KOPT-K1 (cell line): ENCODE measurements around the gene PNPLA5.

ENCODE experiments used
- H3K27ac ChIP-seq: fragments of 200-600 bp; sonication (generic); 2 replicates; pipeline ENCODE4 v1.5.1; 2016; ENCODE audit warnings: antibody characterized with exemption, mild to moderate bottlenecking, low read depth, low read length; ENCODE audit not compliant: poor library complexity, severe bottlenecking
- H3K36me3 ChIP-seq: fragments of 200-600 bp; sonication (generic); 2 replicates; pipeline ENCODE4 v1.5.1; 2017; ENCODE audit warnings: antibody characterized with exemption, mild to moderate bottlenecking, low read length, moderate library complexity; ENCODE audit not compliant: insufficient read depth
- H3K9me3 ChIP-seq: fragments of 200-600 bp; sonication (generic); 2 replicates; pipeline ENCODE4 v1.5.1; 2017; ENCODE audit warnings: antibody characterized with exemption, low read length, mild to moderate bottlenecking; ENCODE audit not compliant: insufficient read depth, poor library complexity, severe bottlenecking

The PNPLA5 gene

DNA sequence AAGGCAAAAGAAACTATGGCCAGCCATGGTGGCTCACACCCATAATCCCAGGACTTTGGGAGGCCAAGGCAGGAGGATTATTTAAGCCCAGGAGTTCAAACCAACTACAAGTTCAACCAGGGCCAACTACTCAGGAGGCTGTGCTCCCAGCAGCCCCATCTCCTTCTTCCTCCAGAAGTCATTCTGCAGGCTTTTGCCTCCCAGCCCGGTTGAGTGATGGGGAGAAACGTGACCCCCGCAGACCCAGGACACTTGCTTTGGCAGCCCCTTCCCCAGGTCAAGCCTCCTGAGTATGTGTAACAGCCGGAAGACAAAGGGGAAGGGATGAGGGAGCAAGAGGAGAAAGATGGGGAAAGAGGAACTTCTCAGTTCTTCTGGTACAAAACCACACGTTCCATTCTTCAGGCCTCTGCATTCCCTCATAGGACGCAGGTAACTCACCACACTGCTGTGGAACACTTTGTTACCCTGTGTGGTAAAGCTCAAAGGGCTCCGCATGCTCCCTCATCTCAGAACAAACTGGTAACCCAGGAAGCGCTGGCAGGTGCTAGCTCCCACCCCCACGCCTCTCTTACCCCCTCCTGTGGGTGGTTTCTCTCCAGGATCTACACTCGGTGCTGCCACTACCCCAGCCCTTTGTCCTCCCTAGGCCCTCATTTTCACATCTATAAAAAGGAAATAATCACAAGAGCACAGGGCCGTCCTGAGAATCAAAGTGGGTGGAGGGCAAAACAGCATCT, 33.5 kb downstream of the PNPLA5 start:
- Histone ChIP-seq H3K36me3 (no peaks in the 10 kb centered on the region), H3K9me3 (peaks cover 10% of the 10 kb centered on the region), H3K27ac (no peak overlapping the region)

DNA sequence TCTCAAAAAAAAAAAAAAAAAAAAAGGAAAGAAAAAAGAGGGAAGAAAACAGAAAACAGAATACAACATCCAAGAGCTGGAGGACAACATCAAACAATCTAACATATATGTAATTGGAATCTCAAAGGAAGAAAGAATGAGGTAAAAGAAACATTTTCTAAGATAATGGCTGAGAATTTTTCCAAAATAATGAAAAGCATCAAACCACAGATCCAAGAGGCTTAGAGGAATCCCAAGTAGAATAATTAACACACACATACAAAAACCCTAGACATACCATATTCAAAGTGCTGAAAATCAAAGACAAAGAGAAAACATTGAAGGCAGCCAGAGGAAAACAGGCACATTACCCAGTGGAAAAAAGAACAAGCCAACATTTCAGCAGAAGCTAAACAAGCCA, 34.4 kb downstream of the PNPLA5 start:
- H3K27ac ChIP-seq = no peak overlapping the region
- H3K9me3 ChIP-seq = peaks cover 10% of the 10 kb centered on the region
- H3K36me3 ChIP-seq = no peaks in the 10 kb centered on the region

DNA sequence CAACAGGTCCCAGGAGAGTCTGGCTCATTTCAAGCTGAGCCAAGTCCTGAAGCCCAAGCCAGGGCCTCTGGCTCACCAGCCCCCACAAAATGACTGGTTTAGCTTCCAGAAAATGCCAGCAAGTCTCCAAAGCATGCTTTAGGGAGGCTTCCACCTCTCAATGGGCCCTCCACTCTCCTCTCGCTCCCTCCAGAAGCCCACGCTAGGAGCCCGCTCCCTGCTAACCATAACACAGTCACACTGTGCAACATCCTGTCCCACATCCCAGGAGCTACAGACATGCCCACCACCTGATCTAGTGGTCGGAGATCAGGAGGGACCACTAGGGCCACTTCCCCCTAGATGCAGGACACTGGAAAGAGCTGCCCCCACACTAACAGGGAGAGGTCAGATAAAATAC, 36.4 kb downstream of the PNPLA5 start:
- H3K27ac ChIP-seq = no peak overlapping the region
- peaks cover 10% of the 10 kb centered on the region for H3K9me3 ChIP-seq
- no peaks in the 10 kb centered on the region for H3K36me3 ChIP-seq

DNA sequence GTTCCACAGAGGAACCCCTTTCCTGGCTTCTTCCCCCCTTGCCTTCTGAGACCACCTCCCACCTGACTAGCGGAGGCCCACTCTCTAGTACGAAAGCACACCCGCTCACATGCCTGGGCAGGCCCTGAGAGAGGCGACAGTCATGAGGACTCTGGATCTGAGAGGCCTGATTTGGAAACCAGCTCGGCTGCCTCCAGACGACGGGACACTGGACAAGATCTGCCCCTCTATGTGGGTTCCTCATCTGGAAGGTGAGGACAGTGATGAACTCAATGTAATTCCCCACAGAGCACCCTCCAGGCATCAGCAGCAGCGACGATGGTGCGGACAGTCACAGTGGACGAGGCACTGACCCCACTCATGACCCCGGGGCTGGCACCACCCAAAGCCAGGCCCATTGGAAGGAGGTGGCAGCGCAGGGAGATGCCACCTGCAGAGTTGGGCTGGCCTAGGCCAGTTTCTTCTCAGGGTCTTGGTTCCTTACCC, 37.0 kb downstream of the PNPLA5 start:
- H3K9me3 ChIP-seq = peaks cover 10% of the 10 kb centered on the region
- H3K27ac ChIP-seq = no peak overlapping the region
- H3K36me3 ChIP-seq = no peaks in the 10 kb centered on the region

DNA sequence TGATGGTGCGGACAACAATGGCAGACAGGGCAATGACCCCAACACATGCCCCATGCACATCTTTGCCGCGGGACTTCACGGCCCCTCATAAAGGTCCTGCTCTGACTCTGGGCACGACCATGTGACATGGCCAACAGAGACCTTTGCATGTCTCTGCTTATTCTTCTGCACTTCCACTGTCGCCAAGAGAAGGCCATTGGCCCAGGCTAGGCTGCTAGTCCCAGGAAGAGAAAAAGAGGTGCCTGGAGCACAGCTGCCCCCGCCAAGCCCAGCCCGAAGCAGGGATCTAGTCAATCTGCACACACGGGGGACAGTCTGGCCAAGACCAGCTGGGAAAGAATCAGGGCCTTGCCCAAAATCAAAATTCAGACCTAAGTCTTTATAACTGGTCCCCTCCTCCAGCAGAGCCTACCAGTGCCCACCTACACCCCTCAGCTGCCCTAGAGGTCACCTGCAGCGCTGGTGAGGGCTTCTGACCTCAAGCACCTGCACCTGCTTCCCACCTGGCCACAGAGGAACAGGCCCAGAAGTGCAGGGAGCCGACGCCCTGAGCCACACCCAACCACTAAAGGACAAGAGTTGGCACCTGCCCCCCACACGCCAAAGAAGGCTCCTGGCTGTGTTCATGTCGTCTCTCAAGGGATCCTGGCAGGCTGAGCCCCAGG, 37.6 kb downstream of the PNPLA5 start:
- Histone ChIP-seq H3K27ac (no peak overlapping the region), H3K36me3 (no peaks in the 10 kb centered on the region), H3K9me3 (peaks cover 10% of the 10 kb centered on the region)

DNA sequence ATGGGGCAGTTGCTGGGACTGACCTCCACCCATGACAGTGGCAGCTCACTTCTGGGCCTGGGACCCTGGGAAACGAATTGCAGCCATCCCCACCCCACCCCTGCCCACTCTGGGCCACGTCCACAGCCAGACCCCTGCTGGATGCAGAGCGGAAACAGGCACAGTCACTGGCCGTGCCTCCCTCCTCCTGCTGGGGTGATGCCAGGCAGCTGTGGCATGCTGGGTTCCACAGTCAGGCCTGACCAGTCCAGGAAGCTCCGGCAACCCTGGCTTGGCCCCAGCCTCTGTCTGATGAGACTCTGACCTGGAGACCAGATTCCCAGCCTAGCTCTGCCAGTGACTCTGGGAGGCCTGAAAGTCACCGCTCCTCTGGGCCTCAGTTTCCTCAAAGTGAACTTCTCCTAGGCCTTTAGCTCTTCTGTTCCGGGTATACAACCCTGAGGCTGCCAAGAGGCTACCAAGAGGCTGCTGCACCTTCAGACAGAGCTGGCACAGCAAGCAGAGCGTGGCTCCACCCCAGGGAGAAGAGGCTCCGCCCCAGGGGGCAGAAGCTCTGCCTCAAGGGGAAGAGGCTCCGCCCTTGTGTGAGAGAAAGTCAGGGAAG, 38.4 kb downstream of the PNPLA5 start:
- H3K9me3 ChIP-seq = peaks cover 10% of the 10 kb centered on the region
- no peak overlapping the region for H3K27ac ChIP-seq
- no peaks in the 10 kb centered on the region for H3K36me3 ChIP-seq

DNA sequence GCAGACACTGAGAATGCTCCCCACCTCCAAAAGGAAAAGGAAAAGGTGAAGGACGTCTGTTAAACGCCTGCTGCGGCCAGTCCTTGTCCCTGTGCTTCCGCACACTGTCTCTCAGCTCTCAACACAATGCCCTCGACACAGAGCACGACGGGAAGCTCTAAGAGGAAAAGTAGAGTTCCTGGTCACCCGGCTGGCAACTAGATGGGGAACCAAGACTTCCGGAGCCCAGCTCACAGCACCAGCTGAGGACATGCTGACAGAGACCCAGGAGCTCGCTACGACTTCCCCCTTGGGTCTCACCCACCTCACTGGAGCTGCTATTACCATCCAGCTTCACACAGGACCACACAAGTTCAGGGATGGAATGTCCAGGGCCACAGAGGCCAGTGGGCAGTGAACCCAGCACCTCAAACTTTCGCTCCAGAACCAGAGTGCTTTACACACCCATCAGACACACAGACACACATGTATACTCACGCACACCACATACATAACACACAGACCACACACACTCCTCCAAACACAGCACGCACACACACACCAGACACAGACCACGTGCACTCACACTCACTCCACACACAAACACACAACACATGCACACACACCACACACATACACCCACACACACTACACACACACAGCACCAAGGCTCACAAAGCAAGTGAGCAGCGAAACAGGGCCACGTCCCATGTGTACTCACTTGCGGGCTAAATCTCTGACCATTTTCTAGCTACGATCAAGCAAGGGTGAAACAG, 39.1 kb downstream of the PNPLA5 start:
- H3K9me3 ChIP-seq = peaks cover 10% of the 10 kb centered on the region
- no peak overlapping the region for H3K27ac ChIP-seq
- H3K36me3 ChIP-seq = no peaks in the 10 kb centered on the region

DNA sequence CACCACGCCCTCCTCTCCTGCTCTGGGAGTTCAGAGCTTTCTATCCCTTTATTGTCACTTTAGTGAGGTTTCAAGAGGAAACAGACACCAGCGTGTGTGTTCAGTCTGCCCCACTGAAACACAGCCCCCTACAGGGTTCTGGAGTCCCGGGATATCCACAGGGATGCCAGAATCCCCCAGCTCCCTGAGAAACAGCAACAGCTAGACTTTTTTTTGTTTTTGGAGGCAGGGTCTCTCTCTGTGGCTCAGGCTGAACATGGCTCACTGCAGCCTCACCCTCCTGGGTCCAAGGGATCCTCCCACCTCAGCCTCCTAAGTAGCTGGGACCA, 39.9 kb downstream of the PNPLA5 start:
- no peaks in the 10 kb centered on the region for H3K36me3 ChIP-seq
- H3K9me3 ChIP-seq = peaks cover 7% of the 10 kb centered on the region
- no peak overlapping the region for H3K27ac ChIP-seq

DNA sequence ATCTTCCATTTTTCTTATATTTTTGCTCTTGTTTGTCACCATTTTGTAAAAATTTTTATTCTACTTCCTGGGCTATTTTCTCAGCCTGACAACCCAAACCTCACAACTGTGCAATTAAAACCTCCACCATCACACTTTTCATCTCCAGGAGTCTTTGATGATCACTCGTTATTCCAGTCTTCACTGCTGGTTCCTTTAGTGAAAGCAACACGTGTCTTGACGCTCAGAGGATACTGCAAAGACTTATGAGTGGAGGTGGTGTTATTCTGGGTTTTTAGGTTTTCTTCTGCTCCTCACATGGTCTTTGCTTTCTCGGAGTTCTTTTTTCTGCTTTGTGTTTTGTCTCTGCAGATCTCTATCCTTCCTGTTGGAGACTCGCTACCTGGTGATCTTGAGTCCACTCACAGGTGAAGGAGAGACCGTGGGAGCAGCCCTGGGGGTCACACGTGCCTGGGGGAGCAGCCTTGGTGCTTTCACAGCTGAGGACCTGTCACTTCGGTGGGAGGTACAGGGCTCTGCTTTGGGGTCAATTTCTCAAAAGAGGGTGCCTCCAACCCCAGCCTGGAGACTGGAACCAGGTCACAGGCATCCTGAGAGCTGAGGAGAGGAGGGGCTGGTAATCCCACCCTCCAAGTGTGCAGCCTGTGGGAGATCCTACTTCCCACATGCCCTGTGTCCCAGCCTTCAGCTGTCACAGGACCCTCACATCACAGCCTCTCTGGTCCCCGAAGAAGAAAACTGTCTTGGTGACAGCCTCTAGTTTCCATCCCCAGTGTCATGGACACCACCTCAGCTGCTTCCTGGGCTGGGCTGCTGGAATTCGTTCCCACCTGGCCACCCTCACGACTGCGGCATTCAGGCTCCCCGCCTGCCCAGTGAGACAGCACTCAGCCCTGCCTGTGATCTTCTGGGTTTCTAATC, 40.5 kb downstream of the PNPLA5 start:
- peaks cover under 1% of the 10 kb centered on the region for H3K9me3 ChIP-seq
- no peaks in the 10 kb centered on the region for H3K36me3 ChIP-seq
- no peak overlapping the region for H3K27ac ChIP-seq

DNA sequence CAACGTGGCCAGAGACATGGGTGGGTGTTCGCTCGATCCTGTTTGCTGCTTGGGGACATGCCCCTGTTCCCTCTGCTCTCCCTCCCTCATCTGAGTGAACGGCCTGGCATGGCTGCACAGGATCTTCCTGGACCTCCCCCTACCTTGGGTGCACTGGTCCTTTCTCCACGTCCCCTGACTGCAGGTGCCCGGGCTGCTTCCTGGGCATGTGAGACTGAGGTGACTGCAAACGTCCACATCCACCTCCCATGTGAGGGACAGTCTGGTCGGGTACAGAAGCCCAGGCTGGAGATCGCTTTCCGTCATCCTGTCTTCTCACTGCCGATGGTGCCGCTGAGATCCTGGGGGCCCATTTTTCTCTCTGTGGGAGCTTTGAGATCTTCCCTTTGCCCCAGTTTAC, 41.3 kb downstream of the PNPLA5 start:
- Histone ChIP-seq H3K27ac (no peak overlapping the region), H3K9me3 (no peaks in the 10 kb centered on the region), H3K36me3 (no peaks in the 10 kb centered on the region)

DNA sequence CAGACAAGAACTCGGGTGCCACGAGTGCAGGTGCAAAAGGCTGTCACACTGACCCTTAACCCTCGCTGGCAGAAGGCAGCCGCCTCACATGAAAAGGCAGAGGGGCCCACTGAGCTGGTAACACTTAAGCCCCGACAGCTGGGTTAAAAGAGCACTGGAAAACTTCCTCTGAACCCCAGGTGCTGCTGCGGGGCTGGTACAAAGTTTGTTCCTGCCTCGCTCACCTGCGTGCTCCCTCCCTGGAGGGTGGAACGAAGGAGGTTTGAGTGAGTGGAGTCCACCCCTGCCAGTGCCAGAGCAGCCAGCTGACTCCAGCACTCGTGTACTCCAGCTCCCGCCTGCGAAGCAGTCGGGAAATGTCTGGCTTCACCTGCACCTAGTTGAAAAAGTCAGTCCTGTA, 42.1 kb downstream of the PNPLA5 start:
- Histone ChIP-seq H3K9me3 (no peaks in the 10 kb centered on the region), H3K36me3 (no peaks in the 10 kb centered on the region), H3K27ac (no peak overlapping the region)

DNA sequence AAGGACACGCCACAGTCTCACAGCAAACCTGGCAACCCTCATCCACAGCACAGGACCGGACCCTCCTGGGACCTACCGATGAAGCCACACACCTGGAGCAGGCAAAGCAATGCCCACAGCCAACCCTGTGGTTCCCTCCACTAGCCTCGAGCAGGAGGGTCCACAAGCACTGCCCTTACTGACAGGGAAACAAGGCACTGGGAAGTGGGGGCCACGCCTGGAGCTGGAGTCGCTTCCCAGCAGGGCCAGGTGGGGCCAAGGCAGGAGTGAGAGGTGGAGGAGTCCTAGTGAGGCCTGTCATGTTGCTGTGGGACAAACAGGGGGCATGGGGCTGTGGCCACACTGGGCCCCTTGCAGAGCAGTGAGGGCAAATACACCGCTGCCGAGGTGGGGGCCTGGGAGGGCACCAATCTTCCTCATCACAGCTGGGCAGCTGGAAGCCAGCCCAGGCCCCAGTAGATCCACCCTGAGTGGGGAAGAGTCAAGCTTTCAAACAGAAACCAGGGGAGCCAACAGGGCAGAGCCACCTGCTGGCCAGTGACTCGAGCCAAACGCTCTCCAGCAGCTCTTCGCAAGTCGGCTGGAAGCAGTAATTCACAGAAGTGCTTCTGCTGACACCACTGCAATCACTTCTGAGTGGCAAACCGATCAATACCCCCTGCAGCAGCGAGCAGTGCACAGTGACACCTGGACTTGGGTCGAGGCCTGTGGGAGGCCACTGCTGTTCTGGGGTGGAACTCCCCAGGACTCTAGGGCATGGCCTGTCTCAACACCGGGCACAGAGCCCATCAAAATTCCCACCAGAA, 43.2 kb downstream of the PNPLA5 start:
- Histone ChIP-seq H3K36me3 (no peaks in the 10 kb centered on the region), H3K27ac (no peak overlapping the region), H3K9me3 (no peaks in the 10 kb centered on the region)

DNA sequence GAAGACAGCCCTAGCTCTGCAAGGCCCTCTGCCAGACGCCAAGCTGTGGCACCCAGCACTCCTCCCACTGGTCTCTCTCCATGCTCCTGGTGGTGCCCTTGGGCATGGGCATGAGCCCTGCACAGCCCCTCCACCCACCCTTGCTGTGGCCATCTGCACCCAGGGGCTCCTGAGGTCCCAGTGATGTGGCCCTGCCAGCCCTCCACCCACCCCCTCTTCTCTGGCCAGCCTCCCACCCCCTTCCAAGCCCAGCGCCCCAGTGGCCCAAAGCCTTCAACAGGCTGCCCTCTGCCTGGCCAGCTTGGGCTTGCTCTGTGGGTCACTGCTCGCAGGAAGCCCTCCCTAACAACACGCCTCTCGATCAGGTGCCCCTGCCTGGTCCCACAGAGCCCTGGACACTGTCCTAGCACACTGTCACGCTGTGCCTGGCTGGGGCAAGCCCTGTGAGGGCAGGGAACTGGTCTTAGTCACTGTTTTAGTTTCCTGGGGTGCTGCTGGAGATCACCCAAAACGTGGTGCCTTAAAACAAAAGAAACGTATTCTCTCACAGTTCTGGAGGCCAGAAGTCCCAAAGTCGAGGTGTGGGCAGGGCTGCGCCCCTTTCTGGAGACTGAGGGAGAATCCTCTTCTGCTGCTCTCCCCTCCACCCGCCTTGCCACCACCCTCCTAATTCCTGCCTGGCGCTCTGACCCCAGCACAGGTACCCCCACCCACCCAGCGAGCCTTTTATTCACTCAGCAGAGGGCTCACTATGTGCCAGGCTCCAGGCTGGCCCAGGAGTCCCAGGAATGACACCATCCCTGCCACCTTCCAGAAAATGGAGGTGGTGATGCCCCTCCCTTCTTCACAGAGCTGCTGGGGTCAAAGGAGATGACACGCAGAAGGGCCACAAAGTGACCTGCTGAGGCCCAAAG, 44.2 kb downstream of the PNPLA5 start:
- no peak overlapping the region for H3K27ac ChIP-seq
- H3K9me3 ChIP-seq = no peaks in the 10 kb centered on the region
- no peaks in the 10 kb centered on the region for H3K36me3 ChIP-seq
